ENCODE data around the gene CDC42EP3.

The CDC42EP3 gene

GRCh38 chr2:37706334-37707183, 35.1 kb upstream of the CDC42EP3 start:
- DNase-seq (ENCODE audit: insufficient read length) (no peak), FAIRE-seq (no peak)
- TF ChIP-seq POLR2AphosphoS5 (IDR thresholded peaks at IDR 0.05; ENCODE audit: low read depth, low read length) (no peak), POLR2A (IDR thresholded peaks at IDR 0.05; ENCODE audit: low read depth, low read length) (no peak), TAF1 (IDR thresholded peaks at IDR 0.05; ENCODE audit: borderline replicate concordance, low read depth, low read length) (no peak)

- DNase-seq (ENCODE audit: insufficient read length) (no peak), FAIRE-seq (no peak)
- TF ChIP-seq POLR2A (IDR thresholded peaks at IDR 0.05; ENCODE audit: low read depth, low read length) (no peak), POLR2AphosphoS5 (IDR thresholded peaks at IDR 0.05; ENCODE audit: low read depth, low read length) (no peak), TAF1 (IDR thresholded peaks at IDR 0.05; ENCODE audit: borderline replicate concordance, low read depth, low read length) (no peak)
Measured at GRCh38 chr2:37705191-37705590, 33.7 kb upstream of the CDC42EP3 start.

GRCh38 chr2:37698931-37699481, 27.6 kb upstream of the CDC42EP3 start:
- TF ChIP-seq POLR2AphosphoS5 (IDR thresholded peaks at IDR 0.05; ENCODE audit: low read depth, low read length) = no peak
- no peak for TF ChIP-seq TAF1 (IDR thresholded peaks at IDR 0.05; ENCODE audit: borderline replicate concordance, low read depth, low read length)
- DNase-seq (ENCODE audit: insufficient read length) = no peak
- FAIRE-seq = no peak

GRCh38 chr2:37695336-37695735, 23.9 kb upstream of the CDC42EP3 start:
- TF ChIP-seq TAF1 (IDR thresholded peaks at IDR 0.05; ENCODE audit: borderline replicate concordance, low read depth, low read length) = no peak
- TF ChIP-seq POLR2AphosphoS5 (IDR thresholded peaks at IDR 0.05; ENCODE audit: low read depth, low read length) = no peak
- no peak for TF ChIP-seq POLR2A (IDR thresholded peaks at IDR 0.05; ENCODE audit: low read depth, low read length)
- FAIRE-seq (no peak), DNase-seq (ENCODE audit: insufficient read length) (no peak)

GRCh38 chr2:37692711-37693110, 21.3 kb upstream of the CDC42EP3 start:
- no peak for TF ChIP-seq TAF1 (IDR thresholded peaks at IDR 0.05; ENCODE audit: borderline replicate concordance, low read depth, low read length)
- no peak for TF ChIP-seq POLR2A (IDR thresholded peaks at IDR 0.05; ENCODE audit: low read depth, low read length)
- FAIRE-seq = no peak

GRCh38 chr2:37689751-37690150, 18.3 kb upstream of the CDC42EP3 start:
- DNase-seq (ENCODE audit: insufficient read length) (no peak), FAIRE-seq (no peak)
- TF ChIP-seq POLR2AphosphoS5 (IDR thresholded peaks at IDR 0.05; ENCODE audit: low read depth, low read length) (no peak), TAF1 (IDR thresholded peaks at IDR 0.05; ENCODE audit: borderline replicate concordance, low read depth, low read length) (no peak), POLR2A (IDR thresholded peaks at IDR 0.05; ENCODE audit: low read depth, low read length) (no peak)

More at GRCh38 chr2:37692711-37693110, 21.3 kb upstream of the CDC42EP3 start:
- no peak for DNase-seq (ENCODE audit: insufficient read length)

- FAIRE-seq = no peak
- TF ChIP-seq POLR2A (IDR thresholded peaks at IDR 0.05; ENCODE audit: low read depth, low read length) (no peak), TAF1 (IDR thresholded peaks at IDR 0.05; ENCODE audit: borderline replicate concordance, low read depth, low read length) (no peak), POLR2AphosphoS5 (IDR thresholded peaks at IDR 0.05; ENCODE audit: low read depth, low read length) (no peak)
- no peak for DNase-seq (ENCODE audit: insufficient read length)
Measured at GRCh38 chr2:37688771-37689468, 17.5 kb upstream of the CDC42EP3 start.

GRCh38 chr2:37686792-37687526, 15.5 kb upstream of the CDC42EP3 start:
- no peak for DNase-seq (ENCODE audit: insufficient read length)
- TF ChIP-seq TAF1 (IDR thresholded peaks at IDR 0.05; ENCODE audit: borderline replicate concordance, low read depth, low read length) (no peak), POLR2A (IDR thresholded peaks at IDR 0.05; ENCODE audit: low read depth, low read length) (no peak), POLR2AphosphoS5 (IDR thresholded peaks at IDR 0.05; ENCODE audit: low read depth, low read length) (no peak)
- no peak for FAIRE-seq

- no peak for DNase-seq (ENCODE audit: insufficient read length)
- TF ChIP-seq POLR2A (IDR thresholded peaks at IDR 0.05; ENCODE audit: low read depth, low read length) (no peak), POLR2AphosphoS5 (IDR thresholded peaks at IDR 0.05; ENCODE audit: low read depth, low read length) (no peak), TAF1 (IDR thresholded peaks at IDR 0.05; ENCODE audit: borderline replicate concordance, low read depth, low read length) (no peak)
- no peak for FAIRE-seq
Measured at GRCh38 chr2:37684809-37685208, 13.4 kb upstream of the CDC42EP3 start.

GRCh38 chr2:37683921-37684780, 12.7 kb upstream of the CDC42EP3 start:
- no peak for FAIRE-seq
- TF ChIP-seq POLR2A (IDR thresholded peaks at IDR 0.05; ENCODE audit: low read depth, low read length) (no peak), POLR2AphosphoS5 (IDR thresholded peaks at IDR 0.05; ENCODE audit: low read depth, low read length) (no peak), TAF1 (IDR thresholded peaks at IDR 0.05; ENCODE audit: borderline replicate concordance, low read depth, low read length) (no peak)
- no peak for DNase-seq (ENCODE audit: insufficient read length)

Data from GM12892 (cell line).